ENCODE results near the gene CHST1.

The CHST1 gene

GRCh38 chr11:45674481-45675190 is 9.2 kb upstream of the CHST1 start:
- DNase-seq = no peak

DNA sequence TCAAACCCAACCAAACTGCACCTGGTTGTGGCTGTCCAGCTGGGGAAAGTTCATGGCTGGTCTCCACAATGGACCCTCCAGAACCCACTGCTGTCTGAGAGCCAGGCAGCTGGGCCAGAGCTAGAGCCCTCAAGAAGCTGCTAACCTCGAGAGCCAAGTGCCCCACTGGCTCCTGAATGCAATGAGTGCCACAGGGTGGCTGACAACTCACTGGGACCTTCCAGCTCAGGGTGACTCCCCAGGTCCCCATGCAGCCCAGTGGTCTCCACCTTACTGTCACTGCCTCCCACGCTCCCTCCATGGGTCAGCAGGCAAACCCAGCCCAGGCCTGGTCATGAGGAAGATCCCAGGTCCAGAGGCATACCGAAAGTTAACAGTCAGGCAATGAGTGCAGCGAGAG is 8.0 kb upstream of the CHST1 start:
- no peak for DNase-seq

- no peak for DNase-seq
Measured at GRCh38 chr11:45672593-45672992, 7.2 kb upstream of the CHST1 start.

- DNase-seq = no peak
Measured at GRCh38 chr11:45671246-45672171, 6.1 kb upstream of the CHST1 start.

DNA sequence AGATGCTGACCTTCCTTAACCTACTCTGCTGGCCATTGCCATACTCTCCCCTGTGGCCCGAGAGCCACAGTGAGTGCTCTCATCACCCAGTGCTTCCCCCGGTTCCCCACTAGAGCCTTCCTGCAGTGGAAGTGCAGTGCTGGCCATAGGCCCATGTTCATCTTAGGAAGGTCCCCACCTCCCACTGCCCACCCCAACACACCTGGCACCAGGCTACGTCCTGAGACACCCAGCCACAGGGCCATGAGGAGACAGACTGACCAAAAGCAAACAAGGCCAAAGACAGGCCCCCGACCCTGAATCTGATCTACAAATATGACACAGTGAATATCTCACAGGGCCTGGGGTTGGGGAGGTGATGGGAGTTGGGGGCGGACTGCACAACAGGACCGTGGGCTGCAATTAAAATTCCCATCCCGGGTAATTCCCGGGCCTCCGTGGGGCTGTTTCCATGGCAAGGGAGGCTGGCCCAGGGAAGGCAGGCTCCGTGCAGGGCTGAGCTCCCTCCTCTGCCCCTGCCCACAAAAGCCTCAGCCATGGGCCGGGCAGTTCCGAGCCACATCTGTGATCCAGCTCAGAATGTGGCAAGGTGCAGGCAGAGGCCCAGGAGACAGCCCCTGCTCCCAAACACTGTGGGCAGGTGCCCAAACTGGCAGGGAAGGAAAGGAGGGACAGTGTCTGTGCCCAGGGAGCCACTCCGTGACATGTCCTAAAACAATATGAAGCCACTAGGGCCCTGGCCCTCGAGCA is 5.1 kb upstream of the CHST1 start:
- no peak for DNase-seq

GRCh38 chr11:45669956-45670355 is 4.5 kb upstream of the CHST1 start:
- DNase-seq = no peak

DNA sequence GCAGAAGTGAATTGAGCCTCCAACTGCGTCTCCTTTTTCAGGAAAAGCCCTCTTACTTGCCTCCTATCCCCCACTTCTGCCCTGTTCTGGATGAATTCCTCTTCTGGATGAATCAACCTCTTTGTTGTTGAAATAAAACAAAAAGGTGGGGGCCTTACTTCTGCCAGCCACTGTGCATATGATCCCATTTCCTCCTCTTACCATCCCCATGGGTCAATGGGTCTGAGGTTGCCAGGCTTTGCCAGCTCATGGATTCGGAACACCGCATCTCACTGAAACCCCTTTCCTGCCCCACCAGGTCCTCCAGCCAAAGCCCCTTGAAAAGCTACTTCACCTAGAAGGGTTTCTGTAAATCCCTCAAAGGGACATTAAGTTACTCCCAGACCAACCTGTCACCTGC is 3.7 kb upstream of the CHST1 start:
- DNase-seq = no peak

DNA sequence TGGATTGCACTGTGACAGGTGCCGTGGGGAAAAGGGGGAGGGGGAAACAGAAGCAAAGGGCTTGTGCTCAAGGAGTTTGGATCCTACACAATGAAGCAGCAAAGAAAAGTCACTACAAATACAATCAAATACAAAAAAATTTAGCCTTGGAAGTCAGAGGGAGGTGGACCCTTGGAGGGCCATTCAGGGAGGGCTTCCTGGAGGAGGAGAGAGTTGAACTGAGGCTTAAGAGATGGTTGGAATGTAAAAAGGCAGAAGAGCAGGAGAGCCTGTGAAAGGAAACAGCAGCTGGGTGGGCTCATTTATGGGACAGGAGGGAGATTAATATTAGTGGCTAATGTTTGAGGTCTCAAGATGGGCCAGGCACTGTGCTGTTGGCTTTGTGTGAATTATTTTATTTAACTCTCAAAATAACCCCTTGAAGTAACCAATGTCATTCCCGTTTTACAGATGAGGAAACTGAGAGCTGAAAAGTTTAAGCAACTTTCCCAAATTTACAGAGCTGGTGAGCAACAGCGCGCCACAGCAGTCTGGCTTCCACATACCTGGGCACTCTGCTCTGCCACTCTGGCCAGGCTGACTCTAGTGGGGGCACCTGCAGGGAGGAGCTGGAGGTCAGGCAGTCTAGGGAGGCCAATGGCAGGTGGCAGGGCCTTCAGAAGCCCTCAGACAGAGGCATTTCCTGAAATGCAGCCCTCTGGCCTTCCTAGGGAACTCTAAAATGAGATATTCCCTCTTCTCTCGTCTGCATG is 2.7 kb upstream of the CHST1 start:
- no peak for DNase-seq

DNA sequence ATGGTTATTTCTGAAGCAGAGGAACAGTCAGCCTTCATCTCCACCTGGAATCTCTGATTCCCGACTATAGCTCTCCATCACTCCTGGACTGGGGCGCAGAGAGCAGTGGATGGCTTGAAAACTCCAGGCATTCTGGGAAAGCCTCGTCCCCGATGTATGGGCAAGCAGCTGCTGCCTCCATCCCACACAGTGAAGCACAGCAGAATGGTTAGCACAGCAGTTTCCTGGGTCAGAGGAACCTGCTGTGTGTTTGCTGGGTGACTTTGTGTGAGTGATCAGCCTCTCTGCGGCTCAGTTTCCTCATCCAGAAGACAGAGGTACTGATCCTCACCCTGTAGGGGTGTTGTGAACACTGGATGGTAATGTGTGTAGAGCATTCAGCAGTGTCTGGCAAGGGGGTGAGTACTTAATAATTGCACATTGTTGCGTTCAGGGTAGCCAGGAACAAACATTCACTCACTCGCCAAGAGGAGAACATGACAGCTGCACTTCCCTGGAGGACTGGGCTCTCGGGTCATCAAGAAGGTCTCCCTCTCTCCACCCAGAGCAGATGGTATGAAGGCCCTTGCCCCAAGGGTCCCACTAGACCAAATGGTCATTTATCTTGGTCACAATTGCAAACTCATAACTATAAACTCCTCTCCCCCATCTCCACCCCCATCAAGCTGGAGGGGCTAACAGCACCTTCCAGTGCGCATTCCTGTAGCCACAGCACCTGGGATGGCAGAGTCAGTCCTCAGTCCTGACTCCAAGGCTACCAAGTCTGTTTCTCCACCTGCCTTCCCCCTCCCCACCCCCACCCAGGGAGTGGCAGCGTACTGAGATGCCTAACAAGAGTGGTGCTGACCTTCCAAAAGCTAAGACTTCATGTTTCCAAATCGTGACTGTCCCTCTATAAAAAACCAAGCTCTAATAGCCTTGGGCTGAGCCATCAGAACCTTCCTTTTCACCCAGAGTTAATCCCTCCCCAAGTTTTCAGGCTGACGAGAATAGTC is 1.5 kb upstream of the CHST1 start:
- no peak for DNase-seq

DNA sequence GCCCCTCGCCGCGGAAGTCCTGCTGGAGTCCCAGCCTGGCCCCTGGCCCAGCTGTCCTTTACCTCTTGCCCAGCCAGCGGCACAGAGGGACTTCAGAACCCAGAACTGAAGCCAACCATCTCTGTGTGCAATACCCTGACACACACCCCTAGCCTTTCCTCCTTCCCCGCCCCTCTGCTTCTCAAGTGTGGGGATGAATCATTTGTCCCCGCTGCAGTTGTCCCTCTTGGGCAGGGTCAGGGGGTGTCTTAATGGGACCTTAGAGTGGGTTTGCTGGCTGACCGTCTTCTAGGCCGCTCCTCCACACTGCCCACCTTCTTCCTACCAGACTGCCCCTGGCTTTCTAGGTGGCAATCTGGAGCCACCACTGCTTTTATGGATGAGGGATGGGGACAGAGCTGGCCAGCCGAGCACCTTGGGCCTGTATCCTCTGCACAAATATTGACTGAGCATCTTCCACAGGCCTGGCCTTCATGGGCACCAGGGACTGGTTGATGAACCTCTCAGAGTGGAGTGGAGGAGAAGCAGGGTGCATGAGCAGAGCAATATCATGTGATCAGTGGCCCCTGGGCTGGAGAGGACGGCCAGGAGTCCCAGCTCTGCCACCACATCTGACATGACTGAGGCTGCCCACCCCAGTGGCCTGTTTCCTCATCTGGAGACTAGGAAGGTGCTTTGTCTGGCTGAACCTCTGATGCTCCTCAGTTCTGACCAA is 668 bp upstream of the CHST1 start:
- DNase-seq = no peak

GRCh38 chr11:45664376-45665205 is 831 bp downstream of the CHST1 start:
- DNase-seq = no peak

GRCh38 chr11:45663486-45664375 is 1.7 kb downstream of the CHST1 start:
- no peak for DNase-seq

- peak; percentile 61 for DNase-seq
Measured at GRCh38 chr11:45662665-45663485, 2.5 kb downstream of the CHST1 start.

DNA sequence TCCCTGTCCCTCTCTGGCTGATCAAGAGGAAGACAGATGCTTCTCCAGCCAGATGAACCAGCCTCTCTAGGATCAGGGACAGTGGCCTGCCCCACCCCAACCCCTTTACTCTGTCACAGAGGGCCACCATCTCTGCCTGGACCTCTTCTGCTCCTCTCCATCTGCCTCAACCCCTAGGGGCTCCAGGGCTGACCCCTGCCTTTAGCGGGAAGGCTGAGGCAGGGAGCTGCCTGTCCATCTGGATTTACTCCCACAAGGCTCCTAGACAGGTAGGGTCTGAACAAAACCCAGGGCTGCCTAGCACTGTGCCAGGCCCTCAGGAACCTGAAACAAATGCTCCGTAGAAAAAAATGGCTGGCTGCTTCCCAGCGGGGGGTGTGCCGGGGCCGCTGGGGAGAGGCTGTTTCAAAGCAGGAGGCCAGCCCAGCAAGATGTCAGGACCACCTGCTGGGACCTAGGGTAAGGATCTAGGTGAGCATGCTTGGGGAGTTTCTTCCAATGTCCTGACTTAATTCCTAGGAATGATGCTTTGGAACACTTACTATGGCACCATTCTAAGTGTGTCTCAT is 3.2 kb downstream of the CHST1 start:
- no peak for DNase-seq

GRCh38 chr11:45661439-45662055 is 3.9 kb downstream of the CHST1 start:
- DNase-seq = no peak

GRCh38 chr11:45660729-45661438 is 4.5 kb downstream of the CHST1 start:
- DNase-seq = no peak
